ENCODE data around the gene TSHZ2.

TSHZ2 gene

GRCh38 chr20:53247468-53248103, 275.4 kb downstream of the TSHZ2 start:
- no peak for DNase-seq (ENCODE audit: low read depth)

- no peak for DNase-seq (ENCODE audit: low read depth)
Measured at GRCh38 chr20:53250456-53250855, 278.3 kb downstream of the TSHZ2 start.

- DNase-seq (ENCODE audit: low read depth), result no peak
Measured at GRCh38 chr20:53252002-53252401, 279.8 kb downstream of the TSHZ2 start.

- no peak for DNase-seq (ENCODE audit: low read depth)
Measured at GRCh38 chr20:53253668-53254067, 281.5 kb downstream of the TSHZ2 start.

GRCh38 chr20:53255102-53255710, 283.0 kb downstream of the TSHZ2 start:
- no peak for DNase-seq (ENCODE audit: low read depth)

- DNase-seq (ENCODE audit: low read depth), result no peak
Measured at GRCh38 chr20:53258741-53259140, 286.6 kb downstream of the TSHZ2 start.

GRCh38 chr20:53260168-53260567, 288.0 kb downstream of the TSHZ2 start:
- no peak for DNase-seq (ENCODE audit: low read depth)

- DNase-seq (ENCODE audit: low read depth), result no peak
Measured at GRCh38 chr20:53260591-53260990, 288.4 kb downstream of the TSHZ2 start.

- DNase-seq (ENCODE audit: low read depth), result no peak
Measured at GRCh38 chr20:53262365-53262764, 290.2 kb downstream of the TSHZ2 start.

GRCh38 chr20:53263554-53264438, 291.6 kb downstream of the TSHZ2 start:
- no peak for DNase-seq (ENCODE audit: low read depth)

- DNase-seq (ENCODE audit: low read depth), result no peak
Measured at GRCh38 chr20:53264604-53265003, 292.4 kb downstream of the TSHZ2 start.

GRCh38 chr20:53265304-53265875, 293.2 kb downstream of the TSHZ2 start:
- no peak for DNase-seq (ENCODE audit: low read depth)

GRCh38 chr20:53269380-53269779, 297.2 kb downstream of the TSHZ2 start:
- no peak for DNase-seq (ENCODE audit: low read depth)

GRCh38 chr20:53270792-53271375, 298.7 kb downstream of the TSHZ2 start:
- DNase-seq (ENCODE audit: low read depth), result no peak

- no peak for DNase-seq (ENCODE audit: low read depth)
Measured at GRCh38 chr20:53274365-53274764, 302.2 kb downstream of the TSHZ2 start.

GRCh38 chr20:53274807-53275206, 302.6 kb downstream of the TSHZ2 start:
- DNase-seq (ENCODE audit: low read depth), result no peak

- DNase-seq (ENCODE audit: low read depth), result no peak
Measured at GRCh38 chr20:53276143-53276542, 304.0 kb downstream of the TSHZ2 start.

- no peak for DNase-seq (ENCODE audit: low read depth)
Measured at GRCh38 chr20:53278555-53278954, 306.4 kb downstream of the TSHZ2 start.

- DNase-seq (ENCODE audit: low read depth), result no peak
Measured at GRCh38 chr20:53279735-53280134, 307.6 kb downstream of the TSHZ2 start.

- no peak for DNase-seq (ENCODE audit: low read depth)
Measured at GRCh38 chr20:53281557-53282117, 309.5 kb downstream of the TSHZ2 start.

GRCh38 chr20:53282217-53282955, 310.2 kb downstream of the TSHZ2 start:
- DNase-seq (ENCODE audit: low read depth), result no peak
